Liver (tissue), 3 donors: ENCODE results near the gene PHC3.

Source experiments
- EGR1 ChIP-seq, 2 donors: IDR thresholded peaks; 2 replicates each; pipeline ENCODE4 v1.6.1; 2016 to 2018; ENCODE audit warnings: antibody characterized with exemption in 2 of 2, low read depth in 2 of 2
- GABPA ChIP-seq, 2 donors: IDR thresholded peaks in 1 of 2; conservative IDR thresholded peaks in 1 of 2; 2 replicates each; pipeline ENCODE4 v1.6.1; 2016; ENCODE audit warnings: antibody characterized with exemption in 2 of 2, mild to moderate bottlenecking in 1 of 2, moderate library complexity in 1 of 2
- RAD21 ChIP-seq, 2 donors: IDR thresholded peaks; 2 replicates each; pipeline ENCODE4 v1.6.1; 2016; ENCODE audit warnings: antibody characterized with exemption in 2 of 2, mild to moderate bottlenecking in 2 of 2
- RXRA ChIP-seq, 2 donors: IDR thresholded peaks; 2 replicates each; pipeline ENCODE4 v1.6.1; 2017 to 2018; ENCODE audit warnings: antibody characterized with exemption in 2 of 2, mild to moderate bottlenecking in 1 of 2
- TAF1 ChIP-seq: conservative IDR thresholded peaks from 2 replicates; pipeline ENCODE4 v1.6.1; 2016; ENCODE audit warnings: antibody characterized with exemption, mild to moderate bottlenecking
- YY1 ChIP-seq: IDR thresholded peaks from 2 replicates; pipeline ENCODE4 v1.6.1; 2016; ENCODE audit warnings: antibody characterized with exemption, mild to moderate bottlenecking
- TF ChIP-seq, protein P1 (sequence below): fragments of 150-350 bp; IDR thresholded peaks from 2 replicates; pipeline ENCODE4 v1.5.1; 2017; ENCODE audit warnings: improper control_type of control experiment, low read depth, low read length; ENCODE audit not compliant: missing input control
- TF ChIP-seq, protein P2 (sequence below): IDR thresholded peaks from 2 replicates; pipeline ENCODE4 v1.6.1; 2016; ENCODE audit warnings: antibody characterized with exemption
- TF ChIP-seq, protein P3 (sequence below): IDR thresholded peaks from 2 replicates; pipeline ENCODE4 v1.6.1; 2016; ENCODE audit warnings: antibody characterized with exemption
- donor health status: healthy.
- donor health status: healthy.

DNA sequence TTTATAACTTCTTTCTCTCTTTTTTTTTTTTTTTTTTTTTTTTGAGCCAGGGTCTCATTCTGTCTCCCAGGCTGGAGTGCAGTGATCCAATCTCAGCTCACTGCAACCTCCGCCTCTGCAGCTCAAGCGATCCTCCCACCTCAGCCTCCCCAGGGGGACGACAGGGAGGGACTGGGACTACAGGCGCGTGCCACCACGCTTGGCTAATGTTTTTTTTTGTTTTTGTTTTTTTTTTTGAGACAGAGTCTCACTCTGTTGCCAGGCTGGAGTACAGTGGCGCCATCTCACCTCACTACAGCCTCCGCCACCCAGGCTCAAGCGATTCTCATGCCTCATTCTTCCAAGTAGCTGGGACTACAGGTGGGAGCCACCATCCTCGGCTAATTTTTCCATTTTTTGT, 23.0 kb upstream of the PHC3 start:
- TF ChIP-seq, protein P1, sequence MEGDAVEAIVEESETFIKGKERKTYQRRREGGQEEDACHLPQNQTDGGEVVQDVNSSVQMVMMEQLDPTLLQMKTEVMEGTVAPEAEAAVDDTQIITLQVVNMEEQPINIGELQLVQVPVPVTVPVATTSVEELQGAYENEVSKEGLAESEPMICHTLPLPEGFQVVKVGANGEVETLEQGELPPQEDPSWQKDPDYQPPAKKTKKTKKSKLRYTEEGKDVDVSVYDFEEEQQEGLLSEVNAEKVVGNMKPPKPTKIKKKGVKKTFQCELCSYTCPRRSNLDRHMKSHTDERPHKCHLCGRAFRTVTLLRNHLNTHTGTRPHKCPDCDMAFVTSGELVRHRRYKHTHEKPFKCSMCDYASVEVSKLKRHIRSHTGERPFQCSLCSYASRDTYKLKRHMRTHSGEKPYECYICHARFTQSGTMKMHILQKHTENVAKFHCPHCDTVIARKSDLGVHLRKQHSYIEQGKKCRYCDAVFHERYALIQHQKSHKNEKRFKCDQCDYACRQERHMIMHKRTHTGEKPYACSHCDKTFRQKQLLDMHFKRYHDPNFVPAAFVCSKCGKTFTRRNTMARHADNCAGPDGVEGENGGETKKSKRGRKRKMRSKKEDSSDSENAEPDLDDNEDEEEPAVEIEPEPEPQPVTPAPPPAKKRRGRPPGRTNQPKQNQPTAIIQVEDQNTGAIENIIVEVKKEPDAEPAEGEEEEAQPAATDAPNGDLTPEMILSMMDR, result no peak
- TF ChIP-seq, protein P2, sequence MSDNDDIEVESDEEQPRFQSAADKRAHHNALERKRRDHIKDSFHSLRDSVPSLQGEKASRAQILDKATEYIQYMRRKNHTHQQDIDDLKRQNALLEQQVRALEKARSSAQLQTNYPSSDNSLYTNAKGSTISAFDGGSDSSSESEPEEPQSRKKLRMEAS, result no peak
- TF ChIP-seq GABPA (IDR thresholded peaks at IDR 0.05 in 1 of 2, conservative IDR thresholded peaks at IDR 0.05 in 1 of 2) (no peak), EGR1 (IDR thresholded peaks at IDR 0.05; ENCODE audit: low read depth in 2 of 2) (no peak), TAF1 (no peak), RAD21 (IDR thresholded peaks at IDR 0.05) (no peak), RXRA (IDR thresholded peaks at IDR 0.05) (no peak), YY1 (no peak)
- TF ChIP-seq, protein P3, sequence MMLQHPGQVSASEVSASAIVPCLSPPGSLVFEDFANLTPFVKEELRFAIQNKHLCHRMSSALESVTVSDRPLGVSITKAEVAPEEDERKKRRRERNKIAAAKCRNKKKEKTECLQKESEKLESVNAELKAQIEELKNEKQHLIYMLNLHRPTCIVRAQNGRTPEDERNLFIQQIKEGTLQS, result no peak
